HepG2 (cell line): Measurements from ENCODE around the gene SBK2. TPM values are rescaled to one million over a fixed set of nuclear protein-coding genes. Genes with fewer than 3 reads are reported as not detected.

Source experiments
- ASH2L ChIP-seq: fragments of 300-600, 200-600 bp; sonication (generic); IDR thresholded peaks from 2 replicates; pipeline ENCODE4 v1.7.0; 2017; ENCODE audit warnings: low read depth, mild to moderate bottlenecking, moderate library complexity, mixed read lengths, low read length; ENCODE audit not compliant: insufficient read length
- ESRRA ChIP-seq: sonication (generic); formaldehyde crosslinking; IDR thresholded peaks from 2 replicates; pipeline ENCODE4 v1.5.1; 2020; ENCODE audit warnings: mild to moderate bottlenecking, low read depth, missing genetic modification reagents
- KDM4B ChIP-seq: sonication (generic); formaldehyde crosslinking; IDR thresholded peaks from 2 replicates; pipeline ENCODE4 v1.4.0; 2020; ENCODE audit warnings: missing genetic modification reagents
- MAFK ChIP-seq, 2 experiments: IDR thresholded peaks in 1 of 2; conservative IDR thresholded peaks in 1 of 2; 2 replicates each; pipeline ENCODE4 v1.6.1; 2011; ENCODE audit warnings: improper control_type of control experiment in 2 of 2, low read length in 2 of 2
- MIER3 ChIP-seq: IDR thresholded peaks from 2 replicates; pipeline ENCODE4 v1.6.1; 2016; ENCODE audit warnings: missing compliant biosample characterization, borderline replicate concordance
- RFXAP ChIP-seq: sonication (generic); formaldehyde crosslinking; IDR thresholded peaks from 2 replicates; pipeline ENCODE4 v1.4.0; 2020; ENCODE audit warnings: missing genetic modification reagents, borderline replicate concordance
- SMAD9 ChIP-seq: sonication (generic); formaldehyde crosslinking; IDR thresholded peaks from 2 replicates; pipeline ENCODE4 v1.5.1; 2020; ENCODE audit warnings: mild to moderate bottlenecking, missing genetic modification reagents
- SSRP1 ChIP-seq: IDR thresholded peaks from 2 replicates; pipeline ENCODE4 v1.6.1; 2016; ENCODE audit warnings: control low read depth
- TCF7 ChIP-seq: sonication (generic); IDR thresholded peaks from 2 replicates; pipeline ENCODE4 v1.6.1; 2016; ENCODE audit warnings: antibody characterized with exemption, low read depth
- ZFP41 ChIP-seq: sonication (generic); formaldehyde crosslinking; IDR thresholded peaks from 2 replicates; pipeline ENCODE4 v1.4.0; 2020; ENCODE audit warnings: mild to moderate bottlenecking, missing genetic modification reagents, borderline replicate concordance
- ZIK1 ChIP-seq: sonication (generic); formaldehyde crosslinking; IDR thresholded peaks from 2 replicates; pipeline ENCODE4 v1.5.0; 2020; ENCODE audit warnings: mild to moderate bottlenecking, low read depth, missing genetic modification reagents, borderline replicate concordance
- ZNF143 ChIP-seq: sonication (generic); formaldehyde crosslinking; IDR thresholded peaks from 2 replicates; pipeline ENCODE4 v1.4.0; 2020; ENCODE audit warnings: missing genetic modification reagents
- ZNF235 ChIP-seq: sonication (generic); formaldehyde crosslinking; IDR thresholded peaks from 2 replicates; pipeline ENCODE4 v1.8.1; 2023; ENCODE audit warnings: mild to moderate bottlenecking, missing genetic modification reagents, borderline replicate concordance
- ZNF430 ChIP-seq: sonication (generic); formaldehyde crosslinking; IDR thresholded peaks from 2 replicates; pipeline ENCODE4 v1.9.0; 2021; ENCODE audit warnings: mild to moderate bottlenecking, missing genetic modification reagents
- ZNF550 ChIP-seq: sonication (generic); formaldehyde crosslinking; IDR thresholded peaks from 2 replicates; pipeline ENCODE4 v1.4.0; 2020; ENCODE audit warnings: mild to moderate bottlenecking, missing genetic modification reagents, borderline replicate concordance
- ZNF558 ChIP-seq: sonication (generic); formaldehyde crosslinking; IDR thresholded peaks from 2 replicates; pipeline ENCODE4 v1.9.0; 2022; ENCODE audit warnings: mild to moderate bottlenecking, missing genetic modification reagents, borderline replicate concordance
- ZNF577 ChIP-seq: sonication (generic); formaldehyde crosslinking; IDR thresholded peaks from 2 replicates; pipeline ENCODE4 v1.4.0; 2020; ENCODE audit warnings: mild to moderate bottlenecking, low read depth, missing genetic modification reagents, borderline replicate concordance
- ZNF589 ChIP-seq: sonication (generic); formaldehyde crosslinking; conservative IDR thresholded peaks from 2 replicates; pipeline ENCODE4 v1.8.0; 2022; ENCODE audit warnings: mild to moderate bottlenecking, moderate library complexity, missing genetic modification reagents
- ZNF878 ChIP-seq: sonication (generic); formaldehyde crosslinking; IDR thresholded peaks from 2 replicates; pipeline ENCODE4 v1.8.1; 2023; ENCODE audit warnings: mild to moderate bottlenecking, missing genetic modification reagents, moderate library complexity
- polyA plus RNA-seq, 8 experiments: library from polyadenylated mRNA; depleted of rRNA in 3 of 8; stranded (reverse) in 7 of 8; unstranded in 1 of 8; fragments of >200 nt; fragmentation: Illumina TruSeq in 4 of 8; extraction: Trizol in 4 of 8; gene quantifications; 2 replicates each; pipeline versions ENCODE4 v1.2.1 to v1.2.3, GENCODE V29; 2011 to 2016; ENCODE audit warnings: low read depth in 4 of 8, missing spikeins in 1 of 8, mixed read lengths in 1 of 8; ENCODE audit not compliant: insufficient read depth in 1 of 8
- total RNA-seq, 5 experiments: library from RNA; depleted of rRNA; stranded (reverse); fragments of >200 nt; fragmentation: Illumina TruSeq; extraction: Trizol; gene quantifications; 2 replicates each; pipeline ENCODE4 v1.2.3, GENCODE V29; 2016; ENCODE audit warnings: low read depth in 1 of 5
- TF ChIP-seq, protein P1 (sequence below): sonication (generic); formaldehyde crosslinking; IDR thresholded peaks from 2 replicates; pipeline ENCODE4 v1.5.1; 2020; ENCODE audit warnings: mild to moderate bottlenecking, missing genetic modification reagents, moderate library complexity
- TF ChIP-seq, protein P2 (sequence below): sonication (generic); formaldehyde crosslinking; IDR thresholded peaks from 2 replicates; pipeline ENCODE4 v1.4.0; 2020; ENCODE audit warnings: mild to moderate bottlenecking, missing genetic modification reagents
- TF ChIP-seq, protein P3 (sequence below): sonication (generic); formaldehyde crosslinking; IDR thresholded peaks from 2 replicates; pipeline ENCODE4 v1.5.0; 2020; ENCODE audit warnings: missing genetic modification reagents
- TF ChIP-seq, protein P4 (sequence below): sonication (generic); formaldehyde crosslinking; IDR thresholded peaks from 2 replicates; pipeline ENCODE4 v1.5.1; 2020; ENCODE audit warnings: missing genetic modification reagents, mild to moderate bottlenecking, borderline replicate concordance
- TF ChIP-seq, protein P5 (sequence below): sonication (generic); formaldehyde crosslinking; IDR thresholded peaks from 2 replicates; pipeline ENCODE4 v1.5.0; 2020; ENCODE audit warnings: mild to moderate bottlenecking, low read depth, missing genetic modification reagents, borderline replicate concordance

The SBK2 gene
- total and polyA plus RNA-seq, 2 of the 13 experiments (the other 11 are each of a cell fraction or from before 2014, with no cell fraction given): 0.24 TPM; not detected in 1

DNA sequence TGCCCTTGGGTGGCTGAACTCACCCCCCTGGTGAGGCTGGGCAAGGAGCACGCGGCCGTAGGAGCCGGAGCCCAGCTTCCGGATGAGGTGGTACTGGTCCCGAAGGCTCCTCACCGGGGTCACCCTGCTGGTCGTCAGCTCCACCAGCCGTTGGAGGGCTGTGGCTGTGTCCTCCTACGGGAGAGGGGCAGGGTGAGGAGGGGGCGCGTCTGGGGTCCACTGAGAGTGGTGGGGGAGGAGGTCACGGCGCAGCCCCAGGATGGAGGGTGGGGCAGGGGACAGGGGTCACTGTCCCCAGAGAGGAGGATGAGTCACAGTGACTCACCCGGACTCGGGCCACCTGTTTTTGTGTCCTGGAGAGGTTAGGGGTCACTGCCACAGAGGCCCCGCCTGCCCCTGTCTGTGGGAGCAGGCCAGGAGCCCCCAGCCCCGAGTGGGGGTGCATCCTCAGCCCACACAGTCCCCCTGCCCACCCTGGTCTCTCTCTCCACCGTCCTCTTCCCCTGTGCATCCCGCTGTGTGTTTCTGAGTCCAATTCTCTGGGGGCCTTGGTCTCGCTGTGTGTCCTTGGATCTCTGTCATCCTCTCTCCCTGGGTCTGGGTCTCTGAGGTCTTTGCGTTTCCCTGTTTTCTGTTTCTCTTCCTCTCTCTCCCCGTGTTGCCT is 8.0 kb upstream of the SBK2 start (continued):
- TF ChIP-seq, protein P1, sequence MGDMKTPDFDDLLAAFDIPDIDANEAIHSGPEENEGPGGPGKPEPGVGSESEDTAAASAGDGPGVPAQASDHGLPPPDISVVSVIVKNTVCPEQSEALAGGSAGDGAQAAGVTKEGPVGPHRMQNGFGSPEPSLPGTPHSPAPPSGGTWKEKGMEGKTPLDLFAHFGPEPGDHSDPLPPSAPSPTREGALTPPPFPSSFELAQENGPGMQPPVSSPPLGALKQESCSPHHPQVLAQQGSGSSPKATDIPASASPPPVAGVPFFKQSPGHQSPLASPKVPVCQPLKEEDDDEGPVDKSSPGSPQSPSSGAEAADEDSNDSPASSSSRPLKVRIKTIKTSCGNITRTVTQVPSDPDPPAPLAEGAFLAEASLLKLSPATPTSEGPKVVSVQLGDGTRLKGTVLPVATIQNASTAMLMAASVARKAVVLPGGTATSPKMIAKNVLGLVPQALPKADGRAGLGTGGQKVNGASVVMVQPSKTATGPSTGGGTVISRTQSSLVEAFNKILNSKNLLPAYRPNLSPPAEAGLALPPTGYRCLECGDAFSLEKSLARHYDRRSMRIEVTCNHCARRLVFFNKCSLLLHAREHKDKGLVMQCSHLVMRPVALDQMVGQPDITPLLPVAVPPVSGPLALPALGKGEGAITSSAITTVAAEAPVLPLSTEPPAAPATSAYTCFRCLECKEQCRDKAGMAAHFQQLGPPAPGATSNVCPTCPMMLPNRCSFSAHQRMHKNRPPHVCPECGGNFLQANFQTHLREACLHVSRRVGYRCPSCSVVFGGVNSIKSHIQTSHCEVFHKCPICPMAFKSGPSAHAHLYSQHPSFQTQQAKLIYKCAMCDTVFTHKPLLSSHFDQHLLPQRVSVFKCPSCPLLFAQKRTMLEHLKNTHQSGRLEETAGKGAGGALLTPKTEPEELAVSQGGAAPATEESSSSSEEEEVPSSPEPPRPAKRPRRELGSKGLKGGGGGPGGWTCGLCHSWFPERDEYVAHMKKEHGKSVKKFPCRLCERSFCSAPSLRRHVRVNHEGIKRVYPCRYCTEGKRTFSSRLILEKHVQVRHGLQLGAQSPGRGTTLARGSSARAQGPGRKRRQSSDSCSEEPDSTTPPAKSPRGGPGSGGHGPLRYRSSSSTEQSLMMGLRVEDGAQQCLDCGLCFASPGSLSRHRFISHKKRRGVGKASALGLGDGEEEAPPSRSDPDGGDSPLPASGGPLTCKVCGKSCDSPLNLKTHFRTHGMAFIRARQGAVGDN: peak; percentile 76
- no peak for TF ChIP-seq ZNF235
- no peak for TF ChIP-seq ZNF878 (CRISPR knock-in tag)
- no peak for TF ChIP-seq ZNF558 (CRISPR knock-in tag)
- TF ChIP-seq, protein P2, sequence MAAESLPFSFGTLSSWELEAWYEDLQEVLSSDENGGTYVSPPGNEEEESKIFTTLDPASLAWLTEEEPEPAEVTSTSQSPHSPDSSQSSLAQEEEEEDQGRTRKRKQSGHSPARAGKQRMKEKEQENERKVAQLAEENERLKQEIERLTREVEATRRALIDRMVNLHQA (CRISPR knock-in tag): no peak
- no peak for TF ChIP-seq MAFK (conservative IDR thresholded peaks at IDR 0.05 in 1 of 2, IDR thresholded peaks at IDR 0.05 in 1 of 2; ENCODE audit: low read length in 2 of 2)
- TF ChIP-seq KDM4B (CRISPR knock-in tag): no peak
- TF ChIP-seq ZNF577 (CRISPR knock-in tag): no peak
- TF ChIP-seq ZIK1: no peak
- TF ChIP-seq MIER3 (CRISPR knock-in tag): no peak
- TF ChIP-seq TCF7: no peak
- TF ChIP-seq ZNF430 (CRISPR knock-in tag): no peak
- TF ChIP-seq SMAD9 (CRISPR knock-in tag): no peak
- TF ChIP-seq, protein P3, sequence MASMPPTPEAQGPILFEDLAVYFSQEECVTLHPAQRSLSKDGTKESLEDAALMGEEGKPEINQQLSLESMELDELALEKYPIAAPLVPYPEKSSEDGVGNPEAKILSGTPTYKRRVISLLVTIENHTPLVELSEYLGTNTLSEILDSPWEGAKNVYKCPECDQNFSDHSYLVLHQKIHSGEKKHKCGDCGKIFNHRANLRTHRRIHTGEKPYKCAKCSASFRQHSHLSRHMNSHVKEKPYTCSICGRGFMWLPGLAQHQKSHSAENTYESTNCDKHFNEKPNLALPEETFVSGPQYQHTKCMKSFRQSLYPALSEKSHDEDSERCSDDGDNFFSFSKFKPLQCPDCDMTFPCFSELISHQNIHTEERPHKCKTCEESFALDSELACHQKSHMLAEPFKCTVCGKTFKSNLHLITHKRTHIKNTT (CRISPR knock-in tag): no peak
- TF ChIP-seq SSRP1 (CRISPR knock-in tag): no peak
- TF ChIP-seq ZNF589 (CRISPR knock-in tag): no peak
- no peak for TF ChIP-seq ZNF143 (CRISPR knock-in tag)
- TF ChIP-seq ZNF550: no peak
- TF ChIP-seq ASH2L: no peak
- TF ChIP-seq, protein P4, sequence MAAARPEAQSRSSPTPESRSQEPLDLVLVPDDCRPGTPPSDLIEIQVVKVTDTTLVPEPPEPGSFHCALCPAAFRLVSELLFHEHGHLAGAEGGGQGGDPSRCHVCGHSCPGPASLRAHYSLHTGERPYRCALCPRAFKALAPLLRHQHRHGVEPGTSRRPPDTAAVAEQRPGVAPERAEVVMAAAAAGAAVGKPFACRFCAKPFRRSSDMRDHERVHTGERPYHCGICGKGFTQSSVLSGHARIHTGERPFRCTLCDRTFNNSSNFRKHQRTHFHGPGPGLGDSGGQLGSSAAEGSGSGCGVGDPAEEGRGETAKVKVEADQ (CRISPR knock-in tag): no peak
- TF ChIP-seq RFXAP (CRISPR knock-in tag): no peak
- no peak for TF ChIP-seq ESRRA (CRISPR knock-in tag)
- TF ChIP-seq, protein P5, sequence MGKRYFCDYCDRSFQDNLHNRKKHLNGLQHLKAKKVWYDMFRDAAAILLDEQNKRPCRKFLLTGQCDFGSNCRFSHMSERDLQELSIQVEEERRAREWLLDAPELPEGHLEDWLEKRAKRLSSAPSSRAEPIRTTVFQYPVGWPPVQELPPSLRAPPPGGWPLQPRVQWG (CRISPR knock-in tag): no peak
- TF ChIP-seq ZFP41 (CRISPR knock-in tag): no peak
